ENCODE measurements around the gene COL27A1. TPM values are rescaled to one million over a fixed set of nuclear protein-coding genes. Genes with fewer than 3 reads are reported as not detected.

The COL27A1 gene
- total and polyA plus RNA-seq, 9 of the 15 experiments (the other 6 are each of a cell fraction or from before 2014, with no cell fraction given): 0.07 TPM; not detected in 8

DNA sequence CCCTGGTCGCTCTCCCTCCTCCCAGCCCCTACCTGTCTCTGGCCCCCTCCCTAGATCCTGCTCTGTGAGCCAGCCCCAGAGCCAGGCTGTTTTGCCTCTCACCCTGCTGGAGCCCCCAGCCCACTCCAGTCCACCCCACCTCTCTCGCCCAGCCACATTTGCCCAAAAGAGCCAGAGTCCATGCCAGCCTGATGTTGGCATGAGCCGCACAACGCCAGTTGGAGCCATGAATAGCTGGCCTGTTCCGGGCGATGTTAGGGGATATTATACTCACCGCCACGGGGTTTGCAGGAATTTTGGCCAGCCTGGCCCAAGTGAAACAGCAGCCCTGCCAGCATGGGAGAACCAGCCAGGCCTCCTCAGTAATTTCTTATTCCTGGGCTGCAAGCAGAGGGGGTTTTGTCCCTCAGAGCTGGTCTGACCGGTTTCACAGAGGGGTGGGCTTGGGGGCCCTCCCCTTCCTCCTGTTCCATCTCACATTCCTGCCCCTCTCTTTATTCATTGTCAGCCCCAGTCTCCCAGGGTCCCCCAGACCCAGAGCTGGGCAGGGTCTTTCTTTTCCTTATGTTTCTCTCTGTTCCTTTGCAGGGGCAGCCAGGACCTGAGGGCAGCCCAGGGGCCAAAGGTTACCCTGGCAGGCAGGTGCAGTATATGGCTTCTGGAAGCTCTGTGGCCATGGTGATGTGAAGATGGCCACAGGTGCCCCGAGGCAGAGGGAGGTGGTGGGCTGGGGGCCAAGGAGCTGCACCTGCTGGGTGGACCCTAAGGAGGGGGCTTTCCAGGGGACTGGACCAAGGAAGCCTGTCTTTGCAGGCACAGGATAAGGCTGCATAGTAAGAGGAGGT, 50.1 kb downstream of the COL27A1 start:
- no peak overlapping the region for H2AFZ ChIP-seq (ENCODE audit: low read depth, low read length)
- no peaks in the 10 kb centered on the region for H3K9me3 ChIP-seq (replicated peaks; ENCODE audit: control insufficient read depth, insufficient read depth, low read depth, low read length)
- H4K20me1 ChIP-seq (replicated peaks; ENCODE audit: control insufficient read depth, insufficient read depth, low read length): peaks cover 5% of the 10 kb centered on the region; the same call in 1 of the 2 replicates
- ATAC-seq (no peak), DNase-seq (ENCODE audit: extremely low read depth in 1 of 4, low spot score in 3 of 4) (no peak), FAIRE-seq (no peak)
- no peaks in the 10 kb centered on the region for H3K79me2 ChIP-seq (ENCODE audit: control insufficient read depth, insufficient read depth, low read length)
- peaks cover 12 to 51% of the 10 kb centered on the region in 2 experiments; a peak in 3 of 5 replicates for H3K27me3 ChIP-seq (ENCODE audit: control insufficient read depth in 2 of 2, insufficient read depth in 2 of 2, low read length in 2 of 2)
- POLR2A ChIA-PET: interaction anchor here (0.7 kb wide), 1 partner anchor 8 kb away, joined by 3 read pairs; no protein-coding TSS in a partner anchor
- H3K4me1 ChIP-seq (replicated peaks in 1 of 2; ENCODE audit: control insufficient read depth in 2 of 2, insufficient read depth in 2 of 2, low read length in 2 of 2): no peaks in the 10 kb centered on the region
- H3K27ac ChIP-seq (ENCODE audit: extremely low read depth, low read depth, low read length): no peak overlapping the region
- TF ChIP-seq CBX1 (IDR thresholded peaks at IDR 0.05; ENCODE audit: low read depth) (no peak), MIER1 (IDR thresholded peaks at IDR 0.05; ENCODE audit: low read depth) (no peak), MTA1 (IDR thresholded peaks at IDR 0.05; ENCODE audit: borderline replicate concordance) (no peak), MAZ (CRISPR knock-in tag; conservative IDR thresholded peaks at IDR 0.05 in 1 of 2, IDR thresholded peaks at IDR 0.05 in 1 of 2) (no peak), HNRNPL (IDR thresholded peaks at IDR 0.05; ENCODE audit: low read depth, low read length) (no peak), TCF7L2 (IDR thresholded peaks at IDR 0.05; ENCODE audit: low read depth, low read length) (no peak), STAT5A (IDR thresholded peaks at IDR 0.05; ENCODE audit: borderline replicate concordance, low read length) (no peak)
- TF ChIP-seq, protein P1, sequence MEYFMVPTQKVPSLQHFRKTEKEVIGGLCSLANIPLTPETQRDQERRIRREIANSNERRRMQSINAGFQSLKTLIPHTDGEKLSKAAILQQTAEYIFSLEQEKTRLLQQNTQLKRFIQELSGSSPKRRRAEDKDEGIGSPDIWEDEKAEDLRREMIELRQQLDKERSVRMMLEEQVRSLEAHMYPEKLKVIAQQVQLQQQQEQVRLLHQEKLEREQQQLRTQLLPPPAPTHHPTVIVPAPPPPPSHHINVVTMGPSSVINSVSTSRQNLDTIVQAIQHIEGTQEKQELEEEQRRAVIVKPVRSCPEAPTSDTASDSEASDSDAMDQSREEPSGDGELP (CRISPR knock-in tag; IDR thresholded peaks at IDR 0.05; ENCODE audit: borderline replicate concordance): no peak
- TF ChIP-seq, protein P2, sequence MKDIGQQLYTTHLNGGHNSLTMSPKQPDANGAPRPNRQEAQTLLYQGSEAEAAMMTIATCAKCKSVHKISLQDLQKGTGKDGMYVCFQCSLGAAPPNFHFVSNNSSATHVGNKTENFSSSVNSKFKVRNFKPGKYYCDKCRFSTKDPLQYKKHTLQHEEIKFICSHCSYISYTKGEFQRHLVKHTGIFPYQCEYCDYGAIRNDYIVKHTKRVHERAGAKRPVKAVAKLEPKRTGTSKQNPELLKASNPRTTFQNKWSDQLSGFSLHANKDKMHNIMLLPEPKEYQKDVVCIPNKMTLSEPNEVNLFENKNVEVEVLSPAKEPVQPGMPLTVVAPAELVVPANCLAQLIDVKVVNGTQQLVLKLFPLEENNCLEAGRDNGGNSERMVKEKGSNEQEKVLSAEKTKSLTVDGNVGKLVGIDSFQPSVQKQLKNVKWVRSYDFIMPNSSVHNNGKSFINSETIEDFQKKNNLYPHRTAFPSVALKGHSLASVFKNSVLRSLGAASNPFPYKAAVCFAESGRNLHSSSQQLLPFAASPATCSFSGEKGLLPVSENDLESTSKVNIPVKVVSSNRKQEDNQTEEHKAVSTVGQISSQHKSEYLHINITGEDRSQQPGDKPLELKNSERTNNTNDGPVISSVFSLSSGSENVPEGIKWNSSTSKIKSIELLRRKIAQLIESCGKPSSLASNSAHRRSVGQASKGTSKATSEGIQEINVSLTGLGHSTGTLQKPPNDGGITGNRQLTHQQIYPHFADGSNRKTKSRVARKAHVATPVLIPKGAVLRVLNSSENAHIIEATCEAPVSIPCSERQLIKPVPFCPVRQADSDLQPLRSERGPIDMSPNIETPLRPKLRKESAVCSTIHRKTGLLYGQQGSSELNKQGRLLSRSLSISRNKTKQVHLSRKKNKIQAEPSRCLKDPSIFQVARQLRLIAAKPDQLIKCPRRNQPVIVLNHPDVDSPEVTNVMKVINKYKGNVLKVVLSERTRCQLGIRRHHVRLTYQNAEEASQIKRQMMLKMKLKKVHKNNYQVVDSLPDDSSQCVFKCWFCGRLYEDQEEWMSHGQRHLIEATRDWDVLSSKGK (CRISPR knock-in tag; IDR thresholded peaks at IDR 0.05): no peak
- TF ChIP-seq, protein P3, sequence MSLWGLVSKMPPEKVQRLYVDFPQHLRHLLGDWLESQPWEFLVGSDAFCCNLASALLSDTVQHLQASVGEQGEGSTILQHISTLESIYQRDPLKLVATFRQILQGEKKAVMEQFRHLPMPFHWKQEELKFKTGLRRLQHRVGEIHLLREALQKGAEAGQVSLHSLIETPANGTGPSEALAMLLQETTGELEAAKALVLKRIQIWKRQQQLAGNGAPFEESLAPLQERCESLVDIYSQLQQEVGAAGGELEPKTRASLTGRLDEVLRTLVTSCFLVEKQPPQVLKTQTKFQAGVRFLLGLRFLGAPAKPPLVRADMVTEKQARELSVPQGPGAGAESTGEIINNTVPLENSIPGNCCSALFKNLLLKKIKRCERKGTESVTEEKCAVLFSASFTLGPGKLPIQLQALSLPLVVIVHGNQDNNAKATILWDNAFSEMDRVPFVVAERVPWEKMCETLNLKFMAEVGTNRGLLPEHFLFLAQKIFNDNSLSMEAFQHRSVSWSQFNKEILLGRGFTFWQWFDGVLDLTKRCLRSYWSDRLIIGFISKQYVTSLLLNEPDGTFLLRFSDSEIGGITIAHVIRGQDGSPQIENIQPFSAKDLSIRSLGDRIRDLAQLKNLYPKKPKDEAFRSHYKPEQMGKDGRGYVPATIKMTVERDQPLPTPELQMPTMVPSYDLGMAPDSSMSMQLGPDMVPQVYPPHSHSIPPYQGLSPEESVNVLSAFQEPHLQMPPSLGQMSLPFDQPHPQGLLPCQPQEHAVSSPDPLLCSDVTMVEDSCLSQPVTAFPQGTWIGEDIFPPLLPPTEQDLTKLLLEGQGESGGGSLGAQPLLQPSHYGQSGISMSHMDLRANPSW (CRISPR knock-in tag; IDR thresholded peaks at IDR 0.05): no peak
- 3% methylated on average over 9 of the region's 10 CpGs for WGBS (ENCODE audit: insufficient coverage, low coverage, missing lambda C conversion rate)
- H3K36me3 ChIP-seq (ENCODE audit: control insufficient read depth, insufficient read depth, low read length): no peaks in the 10 kb centered on the region
- BruUV-seq (replicated peaks): no TSS peak
- H3K4me3 ChIP-seq: no peak overlapping the region
- no peaks in the 10 kb centered on the region for H3K9me1 ChIP-seq (ENCODE audit: control insufficient read depth, insufficient read depth, low read length)
- H3K9ac ChIP-seq (ENCODE audit: insufficient read depth in 1 of 2, low read depth in 2 of 2, low read length in 2 of 2): no peak overlapping the region
- in situ Hi-C loops (cut with MboI): no loop called here
- CTCF ChIA-PET (ENCODE audit: low intra/inter-chr PET ratio): no interaction called here
- intact Hi-C loops (cut with micrococcal nuclease): no loop called here
- no peak overlapping the region for H3K4me2 ChIP-seq (ENCODE audit: insufficient read depth, low read length)

Measured in K562 (cell line).